NOMO-1 treated with dmso at 0.1 percent for 144 hours (cell line): ENCODE measurements around the gene AKT1S1.
"Not testable (repeated sequence)": the region's sequence is repeated elsewhere in the genome, so short reads cannot be mapped to it uniquely, and the experiment has no call there.

Experiments
- DNase-seq: peaks from one replicate; lab custom pipeline; 2025; ENCODE audit not compliant: unreplicated experiment; lab: John Stamatoyannopoulos, UW

The AKT1S1 gene

DNA sequence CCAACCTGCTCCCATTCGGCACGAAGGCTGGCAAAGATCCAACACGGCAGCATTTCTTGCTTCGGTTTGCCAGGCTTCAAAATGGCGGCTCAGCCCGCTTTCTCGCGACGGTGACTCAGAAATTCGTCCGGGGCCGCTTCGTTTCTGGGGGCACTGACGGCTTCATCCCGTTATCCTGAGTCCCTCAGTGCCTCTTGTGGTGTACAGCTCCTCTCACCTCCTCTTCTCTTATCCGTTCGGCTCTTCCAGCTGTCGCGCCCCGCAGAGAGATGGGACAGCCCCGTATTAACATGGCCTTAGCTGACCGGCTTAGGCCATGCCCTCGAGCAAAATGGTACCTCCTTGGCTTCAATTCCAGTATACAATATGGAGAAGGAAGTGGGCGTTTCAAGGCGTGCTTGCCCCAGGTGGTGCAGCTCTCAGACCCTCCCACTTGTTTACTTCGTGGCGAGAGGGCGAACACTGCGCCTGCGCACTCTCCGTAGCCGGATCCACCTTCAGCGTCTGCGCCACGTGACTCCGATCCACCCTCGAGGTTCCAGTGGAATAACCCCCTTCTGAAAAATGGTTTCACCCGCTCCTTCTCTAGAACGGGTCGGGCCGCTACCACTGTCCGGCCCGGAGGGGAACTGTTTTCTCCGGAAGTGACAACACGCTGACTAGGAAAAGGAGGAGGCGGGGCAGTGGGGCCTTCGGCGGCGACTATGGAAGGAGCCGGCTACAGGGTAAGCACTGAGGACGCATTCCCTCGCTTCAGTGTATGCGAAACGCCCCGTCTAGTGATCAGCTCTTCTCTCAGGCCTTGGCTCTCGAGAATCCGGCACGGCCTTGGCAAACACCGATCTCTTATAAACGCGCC is at the start of gene AKT1S1, which contains the start of gene TBC1D17:
Gene AKT1S1, minus strand, starts transcription at position 336 of the 859 bp plus-strand sequence. CDS start 4,060 bp downstream, outside the sequence.
Gene TBC1D17, plus strand, starts transcription at position 683 of the 859 bp plus-strand sequence. Its CDS starts 22 bp downstream, at position 705.
- DNase-seq: peak; percentile 98

GRCh38 chr19:49926515-49926914 is 49.4 kb upstream of the AKT1S1 start:
- DNase-seq: no peak

DNA sequence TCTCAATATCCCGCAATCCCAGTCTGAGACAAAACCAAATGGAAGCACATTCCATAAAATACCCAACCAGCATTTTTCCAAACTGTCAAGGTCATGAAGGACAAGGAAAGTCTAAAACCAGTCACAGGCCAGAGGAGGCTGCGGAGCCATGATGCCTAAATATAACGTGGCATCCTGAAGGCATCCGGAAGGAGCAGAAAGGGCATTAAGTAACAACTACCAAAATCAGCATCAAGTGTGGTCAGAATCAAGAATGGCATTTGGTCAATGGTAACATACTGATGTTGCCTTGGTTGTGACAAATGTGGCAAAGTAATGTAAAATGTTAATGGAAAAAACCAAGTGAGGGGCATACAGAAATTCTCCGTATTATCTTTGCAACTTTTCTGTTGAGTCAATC is 48.3 kb upstream of the AKT1S1 start:
- DNase-seq: no peak

DNA sequence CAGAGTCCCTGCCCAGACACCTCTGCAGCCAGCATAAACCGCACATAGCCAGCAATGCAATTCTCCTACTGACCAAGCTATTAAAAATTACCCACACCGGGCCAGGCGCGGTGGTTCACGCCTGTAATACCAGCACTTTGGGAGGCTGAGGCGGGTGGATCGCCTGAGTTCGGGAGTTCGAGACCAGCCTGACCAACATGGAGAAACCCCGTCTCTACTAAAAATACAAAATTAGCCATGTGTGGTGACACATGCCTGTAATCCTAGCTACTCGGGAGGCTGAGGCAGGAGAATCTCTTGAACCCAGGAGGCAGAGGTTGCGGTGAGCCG is 47.7 kb upstream of the AKT1S1 start:
- DNase-seq: not testable (repeated sequence)

DNA sequence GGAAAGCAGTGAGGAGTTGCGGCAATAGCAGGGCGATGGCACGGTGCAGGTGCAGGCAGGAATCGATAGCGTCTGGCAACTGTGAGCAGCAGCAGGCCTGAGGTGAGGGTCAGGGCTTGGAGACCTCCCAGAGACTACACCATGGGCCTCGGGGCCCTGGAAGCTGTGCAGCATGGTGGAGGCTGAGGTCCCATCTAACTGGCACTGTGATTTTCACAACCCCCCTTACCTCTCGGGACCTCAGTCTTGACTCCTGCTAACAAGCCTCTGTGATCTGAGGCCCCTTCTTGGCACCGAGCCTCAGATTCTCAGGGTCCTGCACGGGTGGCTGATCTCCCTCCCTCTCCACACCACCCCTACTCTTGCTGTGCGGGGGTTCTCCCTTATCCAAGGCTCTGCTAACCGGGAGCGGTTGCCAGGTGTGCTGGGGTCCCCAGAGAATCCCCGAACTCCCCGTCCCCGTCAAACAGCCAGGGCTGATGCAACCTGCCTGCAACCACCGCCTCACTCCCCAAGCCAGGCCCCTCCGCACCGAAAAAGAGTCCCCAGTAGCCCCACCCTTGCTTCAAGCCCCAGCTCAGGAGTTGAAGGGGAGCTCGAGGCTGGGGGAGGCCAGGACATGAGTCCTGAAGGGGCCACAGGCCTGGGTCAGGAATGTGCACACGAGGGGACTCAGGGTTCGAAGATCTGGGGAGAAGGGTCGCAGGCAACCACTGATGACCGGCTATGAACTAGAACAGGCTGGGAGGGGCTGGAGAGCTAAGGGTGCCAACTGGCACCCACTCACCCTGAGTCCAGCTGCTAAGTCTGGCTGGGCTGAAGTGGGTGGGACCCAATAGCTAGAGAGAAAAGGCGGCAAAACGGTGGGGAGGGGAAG is 47.1 kb upstream of the AKT1S1 start:
- no peak for DNase-seq

GRCh38 chr19:49923055-49924003 is 46.2 kb upstream of the AKT1S1 start:
- DNase-seq: no peak

GRCh38 chr19:49921871-49922795 is 45.0 kb upstream of the AKT1S1 start:
- DNase-seq: no peak

GRCh38 chr19:49920624-49921363 is 43.6 kb upstream of the AKT1S1 start:
- no peak for DNase-seq

- DNase-seq: no peak
Measured at GRCh38 chr19:49918089-49918488, 40.9 kb upstream of the AKT1S1 start.

- peak; percentile 34 for DNase-seq
Measured at GRCh38 chr19:49916839-49917733, 39.9 kb upstream of the AKT1S1 start.

GRCh38 chr19:49915271-49915670 is 38.1 kb upstream of the AKT1S1 start:
- no peak for DNase-seq

- no peak for DNase-seq
Measured at GRCh38 chr19:49913720-49914119, 36.6 kb upstream of the AKT1S1 start.

- DNase-seq: no peak
Measured at GRCh38 chr19:49912965-49913685, 36.0 kb upstream of the AKT1S1 start.

GRCh38 chr19:49911381-49912145 is 34.4 kb upstream of the AKT1S1 start:
- peak; percentile 6 for DNase-seq

DNA sequence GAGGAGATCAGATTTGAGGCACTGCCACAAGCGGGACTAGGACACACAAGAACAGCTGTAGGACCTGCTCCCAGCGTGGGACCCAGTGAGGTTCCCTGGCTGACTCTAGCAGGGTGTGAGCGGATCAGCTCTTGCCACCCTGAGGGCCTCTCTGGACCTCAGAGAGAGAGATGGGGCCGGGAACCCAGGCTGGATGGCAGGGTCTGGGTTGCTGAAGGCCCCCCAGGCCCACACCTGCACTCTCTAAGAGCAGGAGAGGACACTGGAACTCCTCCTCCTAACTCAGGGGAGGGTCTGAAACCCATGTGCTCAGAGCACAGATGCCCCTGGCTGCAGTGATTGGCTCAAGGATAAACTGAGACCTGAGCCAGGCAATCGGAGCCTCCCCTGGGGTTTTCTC is 33.0 kb upstream of the AKT1S1 start:
- no peak for DNase-seq
